ENCODE results near the gene TUFT1. TPM values are rescaled to one million over a fixed set of nuclear protein-coding genes. Genes with fewer than 3 reads are reported as not detected.
"Not testable (repeated sequence)": the region's sequence is repeated elsewhere in the genome, so short reads cannot be mapped to it uniquely, and the experiment has no call there.

The TUFT1 gene
- total RNA-seq, 1 donor from 2014 or later = 9.0 TPM

DNA sequence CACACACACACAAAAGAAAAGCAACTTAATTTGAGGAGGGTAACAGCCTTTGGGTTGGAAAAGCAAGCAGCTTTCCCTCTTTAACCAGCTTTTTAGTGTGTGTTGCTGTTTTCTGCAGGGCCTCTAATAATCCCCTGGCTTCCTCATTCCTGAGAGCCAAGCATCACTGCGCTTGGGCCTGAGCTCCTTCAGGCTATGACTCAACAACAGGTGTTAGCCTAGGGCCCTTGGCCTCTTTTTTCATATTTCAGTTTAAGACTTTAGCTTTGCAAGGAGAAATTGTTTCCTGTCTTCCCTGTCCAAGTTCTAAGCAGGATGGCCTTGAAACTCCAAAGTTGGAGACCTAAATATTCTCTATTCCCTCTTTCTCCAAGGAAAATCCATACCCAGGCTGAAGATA lies 45.5 kb downstream of the TUFT1 start:
- no peak for TF ChIP-seq CTCF (IDR thresholded peaks at IDR 0.05)
- Mint-ChIP-seq H3K4me3 (ENCODE audit: unreplicated experiment) (no peak overlapping the region), H3K27me3 (ENCODE audit: unreplicated experiment) (peaks cover 3% of the 10 kb centered on the region), H3K4me1 (ENCODE audit: unreplicated experiment) (peaks cover 5% of the 10 kb centered on the region), H3K36me3 (ENCODE audit: unreplicated experiment) (peaks cover 5% of the 10 kb centered on the region), H3K9me3 (ENCODE audit: unreplicated experiment) (peaks cover under 1% of the 10 kb centered on the region), H3K27ac (ENCODE audit: unreplicated experiment) (no peak overlapping the region)
- DNase-seq (ENCODE audit: extremely low spot score, unreplicated experiment) = no peak

DNA sequence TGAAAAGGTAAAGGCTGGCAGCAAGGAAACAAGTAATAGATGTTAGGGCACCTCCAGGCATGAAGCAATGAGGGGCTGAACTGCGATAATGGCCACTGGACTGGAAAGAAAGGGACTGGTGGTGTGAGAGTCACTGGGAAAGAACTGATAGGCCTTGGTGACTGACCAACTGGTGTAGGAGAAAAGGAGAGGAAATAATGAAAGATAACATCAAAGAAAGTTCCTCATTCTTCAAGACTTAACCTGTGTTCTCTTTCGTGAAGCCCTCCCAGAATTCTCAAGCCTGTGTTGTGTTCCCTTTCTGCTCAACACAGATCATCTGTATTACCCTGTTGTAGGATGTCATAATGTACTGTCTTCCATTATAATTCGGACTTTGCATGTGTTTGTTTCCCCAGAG lies 50.9 kb downstream of the TUFT1 start:
- peaks cover 9% of the 10 kb centered on the region for H3K4me1 Mint-ChIP-seq (ENCODE audit: unreplicated experiment)
- peaks cover 12% of the 10 kb centered on the region for H3K9me3 Mint-ChIP-seq (ENCODE audit: unreplicated experiment)
- H3K27ac Mint-ChIP-seq (ENCODE audit: unreplicated experiment) = no peak overlapping the region
- H3K4me3 Mint-ChIP-seq (ENCODE audit: unreplicated experiment) = no peak overlapping the region
- peaks cover 3% of the 10 kb centered on the region for H3K27me3 Mint-ChIP-seq (ENCODE audit: unreplicated experiment)
- no peaks in the 10 kb centered on the region for H3K36me3 Mint-ChIP-seq (ENCODE audit: unreplicated experiment)
- DNase-seq (ENCODE audit: extremely low spot score, unreplicated experiment) = no peak
- TF ChIP-seq CTCF (IDR thresholded peaks at IDR 0.05) = no peak

GRCh38 chr1:151593730-151594129 lies 53.6 kb downstream of the TUFT1 start:
- H3K4me3 Mint-ChIP-seq (ENCODE audit: unreplicated experiment) = peak overlapping the region; percentile 34
- no peak overlapping the region for H3K27ac Mint-ChIP-seq (ENCODE audit: unreplicated experiment)
- DNase-seq (ENCODE audit: extremely low spot score, unreplicated experiment) = no peak
- no peaks in the 10 kb centered on the region for H3K36me3 Mint-ChIP-seq (ENCODE audit: unreplicated experiment)
- H3K27me3 Mint-ChIP-seq (ENCODE audit: unreplicated experiment) = peaks cover 3% of the 10 kb centered on the region
- TF ChIP-seq CTCF (IDR thresholded peaks at IDR 0.05) = no peak
- peaks cover 12% of the 10 kb centered on the region for H3K9me3 Mint-ChIP-seq (ENCODE audit: unreplicated experiment)
- peaks cover 24% of the 10 kb centered on the region for H3K4me1 Mint-ChIP-seq (ENCODE audit: unreplicated experiment)

GRCh38 chr1:151594143-151594625 lies 54.1 kb downstream of the TUFT1 start:
- no peak overlapping the region for H3K27ac Mint-ChIP-seq (ENCODE audit: unreplicated experiment)
- no peaks in the 10 kb centered on the region for H3K36me3 Mint-ChIP-seq (ENCODE audit: unreplicated experiment)
- peaks cover 12% of the 10 kb centered on the region for H3K9me3 Mint-ChIP-seq (ENCODE audit: unreplicated experiment)
- DNase-seq (ENCODE audit: extremely low spot score, unreplicated experiment) = no peak
- H3K27me3 Mint-ChIP-seq (ENCODE audit: unreplicated experiment) = peaks cover 3% of the 10 kb centered on the region
- H3K4me3 Mint-ChIP-seq (ENCODE audit: unreplicated experiment) = peak overlapping the region; percentile 34
- peaks cover 24% of the 10 kb centered on the region for H3K4me1 Mint-ChIP-seq (ENCODE audit: unreplicated experiment)
- peak; percentile 95 for TF ChIP-seq CTCF (IDR thresholded peaks at IDR 0.05)

GRCh38 chr1:151596166-151596953 lies 56.3 kb downstream of the TUFT1 start:
- TF ChIP-seq CTCF (IDR thresholded peaks at IDR 0.05) = no peak
- Mint-ChIP-seq H3K9me3 (ENCODE audit: unreplicated experiment) (peaks cover 4% of the 10 kb centered on the region), H3K27me3 (ENCODE audit: unreplicated experiment) (no peaks in the 10 kb centered on the region), H3K4me3 (ENCODE audit: unreplicated experiment) (no peak overlapping the region), H3K36me3 (ENCODE audit: unreplicated experiment) (no peaks in the 10 kb centered on the region), H3K4me1 (ENCODE audit: unreplicated experiment) (peaks cover 24% of the 10 kb centered on the region), H3K27ac (ENCODE audit: unreplicated experiment) (peak overlapping the region; percentile 44)
- no peak for DNase-seq (ENCODE audit: extremely low spot score, unreplicated experiment)

GRCh38 chr1:151602550-151602949 lies 62.4 kb downstream of the TUFT1 start:
- DNase-seq (ENCODE audit: extremely low spot score, unreplicated experiment); H3K9me3 Mint-ChIP-seq (ENCODE audit: unreplicated experiment); H3K27me3 Mint-ChIP-seq (ENCODE audit: unreplicated experiment); H3K4me3 Mint-ChIP-seq (ENCODE audit: unreplicated experiment); H3K36me3 Mint-ChIP-seq (ENCODE audit: unreplicated experiment); H3K4me1 Mint-ChIP-seq (ENCODE audit: unreplicated experiment); H3K27ac Mint-ChIP-seq (ENCODE audit: unreplicated experiment): not testable (repeated sequence)

Measured in osteocyte (in vitro differentiated cells).